HG03066 (cell line): ENCODE data around the gene KAZN.

Experiments used
- ATAC-seq: cut with Tn5 transposase; IDR thresholded peaks from one replicate; pipeline ENCODE4 v1.9.1; 2021; ENCODE audit warnings: low read depth; ENCODE audit not compliant: unreplicated experiment

Gene KAZN

GRCh38 chr1:15062479-15063099 is 464.1 kb downstream of the KAZN start:
- no peak for ATAC-seq

DNA sequence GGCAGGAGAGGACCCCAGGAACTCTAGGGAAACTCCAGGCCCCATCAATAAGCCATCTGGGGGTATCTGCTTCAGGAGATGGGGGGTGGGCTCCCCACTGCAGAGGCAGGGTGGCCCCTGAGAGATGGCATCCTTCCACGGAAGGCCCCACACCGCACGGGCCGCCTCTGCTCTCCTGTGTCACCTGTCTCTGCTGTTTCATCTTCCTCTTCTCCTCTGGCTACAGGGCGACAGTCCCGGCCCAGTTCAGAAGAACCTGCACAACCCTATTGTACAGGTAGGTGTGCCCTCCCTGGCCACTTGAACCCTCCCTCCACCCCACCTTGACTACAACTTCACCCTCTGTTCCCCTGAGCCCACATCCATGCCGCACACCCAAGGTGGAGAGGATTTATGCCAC is 464.9 kb downstream of the KAZN start:
- no peak for ATAC-seq

- ATAC-seq = no peak
These were observed 465.3 kb downstream of the KAZN start for GRCh38 chr1:15063783-15064182.

- ATAC-seq = no peak
These were observed 465.9 kb downstream of the KAZN start for GRCh38 chr1:15064217-15064929.

- ATAC-seq = no peak
These were observed 466.8 kb downstream of the KAZN start for GRCh38 chr1:15065291-15065690.

- no peak for ATAC-seq
These were observed 467.3 kb downstream of the KAZN start for GRCh38 chr1:15065736-15066135.

DNA sequence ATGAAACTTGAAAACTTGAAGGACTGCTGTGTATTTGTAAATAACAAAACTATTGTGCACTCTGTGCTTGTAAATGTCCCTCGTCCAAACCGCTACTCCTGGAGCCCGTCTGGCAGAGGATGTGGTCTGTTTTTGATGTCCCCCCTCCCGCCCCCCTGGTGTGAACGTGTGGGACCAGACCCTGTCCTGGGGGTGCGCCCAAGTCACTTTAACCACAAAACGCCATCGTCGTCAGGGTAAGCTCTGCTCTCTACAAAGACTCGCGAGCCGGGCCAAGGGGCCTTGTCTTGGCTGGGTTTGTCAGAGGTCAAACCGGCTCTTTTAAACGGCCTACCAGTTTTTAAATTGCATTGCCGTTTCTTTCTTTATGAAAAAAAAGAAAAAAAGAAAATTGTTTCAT is 467.7 kb downstream of the KAZN start:
- no peak for ATAC-seq

DNA sequence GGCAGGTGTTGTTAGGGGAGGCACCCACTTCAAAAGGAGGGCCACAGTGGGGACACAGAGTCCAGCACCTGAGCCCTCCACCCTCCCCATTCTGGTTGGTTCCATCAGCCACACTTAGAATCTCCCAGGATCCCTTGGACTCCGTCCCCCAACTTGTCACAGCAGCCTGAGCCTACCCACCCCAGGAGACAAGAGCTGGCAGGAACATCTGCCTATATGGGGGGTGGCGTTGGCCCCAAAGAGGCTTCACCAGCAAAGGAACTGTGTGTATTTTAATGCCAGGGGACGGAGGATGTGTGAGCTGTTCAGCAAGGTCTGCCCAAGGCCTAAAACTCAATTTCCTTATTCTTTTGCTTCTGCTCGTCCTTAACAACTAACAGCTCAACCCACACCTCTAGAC is 468.7 kb downstream of the KAZN start:
- ATAC-seq = no peak

DNA sequence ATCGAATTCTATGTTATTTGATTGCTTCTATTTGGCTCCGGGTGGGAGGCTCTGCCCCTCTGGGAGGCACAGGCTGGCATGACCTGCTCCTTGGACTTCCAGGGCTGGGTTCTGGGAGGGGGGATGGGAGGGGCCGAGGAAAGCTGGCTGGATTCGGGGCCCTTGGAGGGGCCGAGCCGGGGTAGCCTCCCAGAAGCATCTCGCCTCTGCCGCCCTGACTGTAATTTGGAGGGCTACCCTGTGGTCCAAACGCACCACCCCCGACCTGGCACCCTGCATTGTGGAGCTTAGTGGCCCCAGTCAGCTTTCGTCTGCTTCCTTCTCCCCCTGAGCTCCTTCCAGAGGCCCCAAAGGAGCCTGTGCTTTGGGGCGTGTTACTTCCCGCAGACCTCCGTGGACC is 469.7 kb downstream of the KAZN start:
- ATAC-seq = no peak

- ATAC-seq = no peak
These were observed 470.5 kb downstream of the KAZN start for GRCh38 chr1:15068997-15069396.

DNA sequence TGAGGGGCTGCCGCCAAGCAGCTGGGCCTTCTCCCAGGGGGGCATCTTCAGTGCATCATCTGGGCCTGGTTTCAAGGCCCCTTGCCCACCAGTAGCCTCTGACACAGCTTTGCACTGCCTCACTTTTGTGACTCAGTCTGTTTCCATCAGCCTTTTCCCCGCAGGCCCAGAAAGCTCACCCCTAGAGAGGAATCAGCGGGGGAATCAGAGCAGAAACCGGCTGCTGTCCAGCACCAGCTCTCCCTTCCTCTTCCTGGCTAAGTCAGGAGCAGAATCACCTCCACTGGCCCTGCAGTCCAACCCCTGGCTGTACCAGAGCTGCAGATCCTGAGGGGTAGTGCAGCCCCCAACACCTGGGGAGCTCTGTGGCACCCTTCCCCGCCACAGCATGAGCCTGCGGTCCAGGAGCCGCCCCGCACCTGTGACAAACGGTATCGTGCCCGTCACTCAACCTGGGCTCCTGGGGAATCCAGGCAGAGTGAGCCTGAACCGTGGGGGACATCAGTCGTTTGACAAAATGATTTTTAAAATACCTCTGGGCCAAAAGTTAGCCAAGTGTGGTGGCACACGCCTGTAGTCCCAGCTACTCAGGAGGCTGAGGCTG is 471.8 kb downstream of the KAZN start:
- ATAC-seq = no peak

GRCh38 chr1:15071936-15072335 is 473.5 kb downstream of the KAZN start:
- no peak for ATAC-seq

- ATAC-seq = no peak
These were observed 475.4 kb downstream of the KAZN start for GRCh38 chr1:15073799-15074308.

- no peak for ATAC-seq
These were observed 476.7 kb downstream of the KAZN start for GRCh38 chr1:15075175-15075574.

DNA sequence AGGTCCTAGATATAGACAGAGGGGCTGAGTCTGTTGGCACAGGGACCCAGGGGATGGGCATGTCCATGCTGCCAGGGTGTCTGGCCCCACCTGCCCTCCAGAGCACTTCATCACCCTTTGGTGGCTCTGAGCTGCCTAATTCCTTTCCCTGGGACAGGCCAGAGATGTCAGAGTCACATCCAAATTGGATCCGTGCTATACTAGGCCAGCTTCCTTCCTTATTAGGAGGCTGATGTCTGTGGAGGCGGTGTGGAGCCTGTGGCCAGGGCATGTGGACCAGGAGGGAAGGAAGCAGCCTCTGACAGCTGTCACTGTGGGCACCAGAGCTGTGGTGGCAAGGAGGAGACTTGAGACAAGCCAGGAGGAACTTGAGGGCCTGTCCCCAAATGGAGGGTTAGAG is 477.3 kb downstream of the KAZN start:
- no peak for ATAC-seq

GRCh38 chr1:15076807-15077206 is 478.3 kb downstream of the KAZN start:
- ATAC-seq = no peak

DNA sequence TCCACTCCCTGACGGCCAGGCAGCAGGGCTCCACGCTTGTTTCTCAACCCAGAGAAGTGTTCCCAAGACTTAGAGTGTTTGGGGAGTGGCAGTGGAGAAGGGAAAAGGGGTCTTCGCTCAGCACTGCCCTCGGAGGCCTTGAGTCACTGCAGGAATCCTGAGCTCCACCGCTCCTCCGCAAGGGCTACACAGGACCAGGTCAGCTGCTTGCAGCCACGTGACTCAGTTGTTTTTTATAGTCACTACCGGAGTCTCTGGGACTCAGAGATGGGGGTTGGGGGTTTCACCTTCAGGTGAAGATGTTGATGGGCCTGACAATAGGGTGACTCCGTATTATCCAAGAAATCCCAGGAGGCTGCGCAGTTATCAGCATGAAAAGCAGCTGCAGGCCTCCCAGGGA is 478.9 kb downstream of the KAZN start:
- no peak for ATAC-seq

- no peak for ATAC-seq
These were observed 482.0 kb downstream of the KAZN start for GRCh38 chr1:15080328-15081007.

GRCh38 chr1:15081102-15081501 is 482.6 kb downstream of the KAZN start:
- no peak for ATAC-seq

- no peak for ATAC-seq
These were observed 485.1 kb downstream of the KAZN start for GRCh38 chr1:15083578-15083977.

GRCh38 chr1:15088281-15088971 is 489.9 kb downstream of the KAZN start:
- no peak for ATAC-seq
